Esophagus squamous epithelium (tissue), 5 donors: ENCODE measurements around the gene CDC42. TPM values are rescaled to one million over a fixed set of nuclear protein-coding genes. Genes with fewer than 3 reads are reported as not detected.

Experiments
- DNase-seq: peaks from one replicate; lab custom pipeline; 2025; lab: John Stamatoyannopoulos, UW
- H3K27ac ChIP-seq, 4 donors: fragments of 200-600 bp; sonication (generic); one replicate each; pipeline ENCODE4 v1.5.1; 2016 to 2019; ENCODE audit warnings: mild to moderate bottlenecking in 1 of 4
- H3K27me3 ChIP-seq, 4 donors: fragments of 200-600 bp; sonication (generic); 1 replicate in 3 of 4; 2 replicates in 1 of 4; pipeline versions ENCODE4 v1.5.1 to v1.6.0; 2017 to 2021; ENCODE audit warnings: antibody characterized with exemption in 1 of 4
- H3K36me3 ChIP-seq, 3 donors: fragments of 200-600 bp; sonication (generic); one replicate each; pipeline ENCODE4 v1.5.1; 2016 to 2019
- H3K4me1 ChIP-seq, 3 donors: fragments of 200-600 bp; sonication (generic); one replicate each; pipeline ENCODE4 v1.5.1; 2017 to 2019
- H3K4me3 ChIP-seq, 4 donors: fragments of 200-600 bp; sonication (generic); 1 replicate in 3 of 4; 2 replicates in 1 of 4; pipeline ENCODE4 v1.5.1; 2016 to 2019; ENCODE audit warnings: mild to moderate bottlenecking in 2 of 4, moderate library complexity in 1 of 4
- H3K9me3 ChIP-seq, 3 donors: fragments of 200-600 bp; sonication (generic); one replicate each; pipeline ENCODE4 v1.5.1; 2016 to 2019
- POLR2A ChIP-seq, 4 donors: fragments of 450-650 bp; IDR thresholded peaks; one replicate each; pipeline ENCODE4 v1.6.1; 2017; ENCODE audit warnings: antibody characterized with exemption in 4 of 4, mild to moderate bottlenecking in 4 of 4, moderate library complexity in 3 of 4
- WGBS, 2 donors: methylation state at CpG; one replicate each; pipeline ENCODE4 v1.1.5; 2018; 5-methylcytosine and 5-hydroxymethylcytosine counted together
- intact Hi-C: fragments of 100-400 bp; cut with DNase I; formaldehyde crosslinking; loops from one replicate; pipeline ENCODE4 v1.15.0; 2022
- total RNA-seq, 4 donors: library from RNA; depleted of rRNA; stranded (reverse); fragments of >200 nt; gene quantifications; one replicate each; pipeline ENCODE4 v1.1.0, GENCODE V29; 2016
- TF ChIP-seq, protein P1 (sequence below), 6 experiments: fragments of 450-650 bp in 4 of 6; fragments of 200-600 bp in 2 of 6; sonication (generic) in 2 of 6; IDR thresholded peaks; one replicate each; pipeline ENCODE4 v1.5.1; 2016 to 2019; ENCODE audit warnings: antibody characterized with exemption in 6 of 6, mild to moderate bottlenecking in 4 of 6, moderate library complexity in 4 of 6
- donor health status: DM: yes; HTN: yes; CAD: no.

Gene CDC42
- total RNA-seq, 4 donors from 2014 or later = 157 to 259 (median 192) TPM

DNA sequence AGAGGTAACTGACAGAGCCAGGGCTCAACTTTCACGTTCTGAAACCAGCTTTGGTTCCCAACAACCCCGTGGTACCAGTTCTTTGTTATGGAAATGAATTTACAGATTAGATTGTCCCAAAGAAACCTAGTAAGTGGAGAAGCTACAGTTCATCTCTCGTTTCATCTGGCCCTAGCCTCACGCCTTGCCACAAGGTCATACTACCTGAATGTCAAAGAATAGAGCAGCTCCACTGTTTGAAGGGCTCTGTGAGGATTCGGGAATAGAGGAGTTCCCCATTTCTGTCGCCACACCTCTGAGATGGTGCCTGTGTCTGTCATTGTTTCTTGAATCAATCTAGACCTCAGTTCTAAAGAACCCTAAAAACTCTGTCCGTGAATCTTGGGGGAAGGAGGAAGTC is 15.0 kb upstream of the CDC42 start:
- H3K36me3 ChIP-seq = no peaks in the 10 kb centered on the region
- H3K27ac ChIP-seq = no peak overlapping the region
- 60 to 71% methylated on average over 6 to 7 of the region's 7 CpGs for WGBS, 2 donors
- H3K4me1 ChIP-seq = peaks cover 17 to 46% (median 28%) of the 10 kb centered on the region in 3 donors
- no peak for TF ChIP-seq POLR2A (IDR thresholded peaks at IDR 0.05)
- TF ChIP-seq, protein P1, sequence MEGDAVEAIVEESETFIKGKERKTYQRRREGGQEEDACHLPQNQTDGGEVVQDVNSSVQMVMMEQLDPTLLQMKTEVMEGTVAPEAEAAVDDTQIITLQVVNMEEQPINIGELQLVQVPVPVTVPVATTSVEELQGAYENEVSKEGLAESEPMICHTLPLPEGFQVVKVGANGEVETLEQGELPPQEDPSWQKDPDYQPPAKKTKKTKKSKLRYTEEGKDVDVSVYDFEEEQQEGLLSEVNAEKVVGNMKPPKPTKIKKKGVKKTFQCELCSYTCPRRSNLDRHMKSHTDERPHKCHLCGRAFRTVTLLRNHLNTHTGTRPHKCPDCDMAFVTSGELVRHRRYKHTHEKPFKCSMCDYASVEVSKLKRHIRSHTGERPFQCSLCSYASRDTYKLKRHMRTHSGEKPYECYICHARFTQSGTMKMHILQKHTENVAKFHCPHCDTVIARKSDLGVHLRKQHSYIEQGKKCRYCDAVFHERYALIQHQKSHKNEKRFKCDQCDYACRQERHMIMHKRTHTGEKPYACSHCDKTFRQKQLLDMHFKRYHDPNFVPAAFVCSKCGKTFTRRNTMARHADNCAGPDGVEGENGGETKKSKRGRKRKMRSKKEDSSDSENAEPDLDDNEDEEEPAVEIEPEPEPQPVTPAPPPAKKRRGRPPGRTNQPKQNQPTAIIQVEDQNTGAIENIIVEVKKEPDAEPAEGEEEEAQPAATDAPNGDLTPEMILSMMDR (IDR thresholded peaks at IDR 0.05) = no peak
- H3K27me3 ChIP-seq = no peaks in the 10 kb centered on the region
- DNase-seq = no peak
- no peaks in the 10 kb centered on the region for H3K9me3 ChIP-seq
- no peak overlapping the region for H3K4me3 ChIP-seq
- intact Hi-C loops = no loop called here

GRCh38 chr1:22038036-22038435 is 14.5 kb upstream of the CDC42 start:
- H3K27ac ChIP-seq = no peak overlapping the region
- no peak for DNase-seq
- intact Hi-C loops = no loop called here
- 62 to 89% methylated on average over 1 to 5 of the region's 5 CpGs for WGBS, 2 donors
- no peaks in the 10 kb centered on the region for H3K36me3 ChIP-seq
- no peak overlapping the region for H3K4me3 ChIP-seq
- peaks cover 22 to 52% (median 33%) of the 10 kb centered on the region in 3 donors for H3K4me1 ChIP-seq
- TF ChIP-seq POLR2A (IDR thresholded peaks at IDR 0.05) = no peak
- TF ChIP-seq, protein P1 (IDR thresholded peaks at IDR 0.05) = no peak
- H3K27me3 ChIP-seq = no peaks in the 10 kb centered on the region
- no peaks in the 10 kb centered on the region for H3K9me3 ChIP-seq

DNA sequence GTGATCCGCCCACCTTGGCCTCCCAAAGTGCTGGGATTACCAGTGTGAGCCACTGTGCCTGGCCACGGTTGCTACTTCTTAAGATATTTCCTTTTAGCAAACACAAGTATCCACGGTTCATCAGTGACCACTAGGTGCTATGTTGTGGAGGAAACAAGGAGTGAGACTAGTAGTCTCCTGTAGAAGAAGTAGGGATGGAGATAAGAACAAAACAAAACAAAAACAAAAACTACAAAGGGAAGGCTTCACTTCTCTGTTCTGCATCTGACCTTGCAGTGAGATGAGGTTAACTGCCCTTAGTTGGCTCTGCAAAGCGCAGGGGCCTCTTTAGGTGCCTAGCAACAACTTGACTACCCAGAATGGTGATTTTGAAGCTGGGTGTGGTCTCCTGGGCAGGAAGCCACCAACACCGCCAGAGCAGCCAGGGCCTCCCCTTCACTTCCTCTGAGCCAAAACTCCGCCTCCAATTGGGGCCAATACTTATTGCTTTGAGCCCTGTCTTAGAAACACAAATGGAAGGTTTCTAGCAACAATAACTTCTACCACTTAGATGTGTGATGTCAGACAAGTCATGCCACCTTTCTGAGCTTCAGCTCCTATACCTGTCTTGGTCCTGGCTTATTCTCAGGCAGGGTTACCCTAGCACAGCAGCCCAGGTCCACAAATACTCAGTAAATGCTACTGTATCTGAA is 12.8 kb upstream of the CDC42 start:
- H3K27ac ChIP-seq = peak overlapping the region; percentile 68 to 89 (median 85)
- peaks cover 24 to 69% (median 48%) of the 10 kb centered on the region in 3 donors for H3K4me1 ChIP-seq
- peak overlapping the region in 1 of 4 donors; percentile 30 for H3K4me3 ChIP-seq
- peak; percentile 55 for DNase-seq
- no peaks in the 10 kb centered on the region for H3K27me3 ChIP-seq
- TF ChIP-seq, protein P1 (IDR thresholded peaks at IDR 0.05) = peak in 2 of 6 experiments; percentile 22 to 40
- TF ChIP-seq POLR2A (IDR thresholded peaks at IDR 0.05) = peak in 1 of 4 donors; percentile 26
- intact Hi-C loops = no loop called here
- no peaks in the 10 kb centered on the region for H3K36me3 ChIP-seq
- H3K9me3 ChIP-seq = no peaks in the 10 kb centered on the region
- WGBS, 2 donors = 29 to 38% methylated on average over 6 of the region's 6 CpGs

GRCh38 chr1:22040286-22040623 is 12.3 kb upstream of the CDC42 start:
- H3K4me1 ChIP-seq = peaks cover 24 to 74% (median 52%) of the 10 kb centered on the region in 3 donors
- intact Hi-C loops = no loop called here
- no peaks in the 10 kb centered on the region for H3K9me3 ChIP-seq
- H3K27me3 ChIP-seq = no peaks in the 10 kb centered on the region
- no peaks in the 10 kb centered on the region for H3K36me3 ChIP-seq
- 71 to 76% methylated on average over 3 to 4 of the region's 5 CpGs for WGBS, 2 donors
- H3K27ac ChIP-seq = peak overlapping the region; percentile 68 to 89 (median 85)
- no peak for DNase-seq
- no peak overlapping the region for H3K4me3 ChIP-seq
- TF ChIP-seq, protein P1 (IDR thresholded peaks at IDR 0.05) = no peak
- no peak for TF ChIP-seq POLR2A (IDR thresholded peaks at IDR 0.05)

- WGBS, 2 donors = 42 to 82% methylated on average over 1 of the region's 1 CpG
- TF ChIP-seq POLR2A (IDR thresholded peaks at IDR 0.05) = no peak
- TF ChIP-seq, protein P1 (IDR thresholded peaks at IDR 0.05) = no peak
- intact Hi-C loops = no loop called here
- Histone ChIP-seq H3K4me1 (peaks cover 24 to 75% (median 54%) of the 10 kb centered on the region in 3 donors), H3K36me3 (no peaks in the 10 kb centered on the region), H3K4me3 (no peak overlapping the region), H3K9me3 (no peaks in the 10 kb centered on the region), H3K27ac (peak overlapping the region; percentile 14 to 89 (median 76)), H3K27me3 (no peaks in the 10 kb centered on the region)
- no peak for DNase-seq
Observed at GRCh38 chr1:22041505-22041904, 11.0 kb upstream of the CDC42 start.
